GOT3 (cell line): ENCODE results near the gene RPTOR.

Experiments
- DNase-seq: peaks from one replicate; lab custom pipeline; 2025; ENCODE audit warnings: mixed read lengths; lab: John Stamatoyannopoulos, UW

The RPTOR gene

GRCh38 chr17:80910043-80910442 is 365.4 kb downstream of the RPTOR start:
- DNase-seq: no peak

- no peak for DNase-seq
Observed at GRCh38 chr17:80912476-80912875, 367.8 kb downstream of the RPTOR start.

GRCh38 chr17:80913928-80914821 is 369.5 kb downstream of the RPTOR start:
- no peak for DNase-seq

- DNase-seq: no peak
Observed at GRCh38 chr17:80916246-80916645, 371.6 kb downstream of the RPTOR start.

GRCh38 chr17:80917716-80918560 is 373.3 kb downstream of the RPTOR start:
- DNase-seq: no peak

- DNase-seq: no peak
Observed at GRCh38 chr17:80918731-80919130, 374.1 kb downstream of the RPTOR start.

GRCh38 chr17:80919331-80920311 is 375.0 kb downstream of the RPTOR start:
- no peak for DNase-seq

- DNase-seq: no peak
Observed at GRCh38 chr17:80920441-80920840, 375.8 kb downstream of the RPTOR start.

GRCh38 chr17:80921159-80921558 is 376.5 kb downstream of the RPTOR start:
- DNase-seq: no peak

GRCh38 chr17:80921741-80922579 is 377.3 kb downstream of the RPTOR start:
- DNase-seq: no peak

GRCh38 chr17:80922580-80923160 is 378.0 kb downstream of the RPTOR start:
- DNase-seq: no peak

- DNase-seq: no peak
Observed at GRCh38 chr17:80923211-80924110, 378.8 kb downstream of the RPTOR start.

GRCh38 chr17:80924111-80924806 is 379.6 kb downstream of the RPTOR start:
- DNase-seq: no peak

- DNase-seq: no peak
Observed at GRCh38 chr17:80924807-80925610, 380.4 kb downstream of the RPTOR start.

GRCh38 chr17:80925688-80926335 is 381.2 kb downstream of the RPTOR start:
- no peak for DNase-seq

- DNase-seq: no peak
Observed at GRCh38 chr17:80926591-80927250, 382.1 kb downstream of the RPTOR start.

- DNase-seq: no peak
Observed at GRCh38 chr17:80927791-80928216, 383.2 kb downstream of the RPTOR start.
